Loucy (cell line): ENCODE data around the gene ZNF763.
"Not testable (repeated sequence)": the region's sequence is repeated elsewhere in the genome, so short reads cannot be mapped to it uniquely, and the experiment has no call there.

Source experiments
- H2AFZ ChIP-seq: fragments of 200-600 bp; sonication (generic); 2 replicates; pipeline ENCODE4 v1.6.0; 2016; ENCODE audit warnings: antibody characterized with exemption, mild to moderate bottlenecking, low read length, moderate library complexity
- H3F3A ChIP-seq: fragments of 200-600 bp; 2 replicates; pipeline ENCODE4 v1.6.0; 2016; ENCODE audit warnings: antibody characterized with exemption, low read depth, mild to moderate bottlenecking
- H3K27me3 ChIP-seq: fragments of 200-600 bp; sonication (generic); 2 replicates; pipeline ENCODE4 v1.6.1; 2014; ENCODE audit warnings: low read length, mild to moderate bottlenecking; ENCODE audit not compliant: insufficient read depth, poor library complexity, severe bottlenecking
- H3K36me3 ChIP-seq: fragments of 200-600 bp; sonication (generic); 2 replicates; pipeline ENCODE4 v1.6.1; 2016; ENCODE audit warnings: low read length; ENCODE audit not compliant: insufficient read depth
- H3K4me1 ChIP-seq: fragments of 200-600 bp; sonication (generic); 2 replicates; pipeline ENCODE4 v1.5.1; 2014; ENCODE audit warnings: low read length, mild to moderate bottlenecking; ENCODE audit not compliant: insufficient read depth, poor library complexity, severe bottlenecking
- H3K4me2 ChIP-seq: fragments of 200-600 bp; sonication (generic); 2 replicates; pipeline ENCODE4 v1.6.0; 2014; ENCODE audit warnings: antibody characterized with exemption, low read length, low read depth, mild to moderate bottlenecking; ENCODE audit not compliant: poor library complexity, severe bottlenecking
- H3K4me3 ChIP-seq: fragments of 200-600 bp; sonication (generic); 2 replicates; pipeline ENCODE4 v1.5.1; 2014; ENCODE audit warnings: low read length, mild to moderate bottlenecking, mixed read lengths; ENCODE audit not compliant: poor library complexity, severe bottlenecking
- H3K79me2 ChIP-seq: fragments of 200-600 bp; sonication (generic); 2 replicates; pipeline ENCODE4 v1.6.1; 2014; ENCODE audit warnings: low read length; ENCODE audit not compliant: insufficient read depth
- H3K9ac ChIP-seq: fragments of 200-600 bp; sonication (generic); 2 replicates; pipeline ENCODE4 v1.6.0; 2014; ENCODE audit warnings: mild to moderate bottlenecking, low read depth, low read length, moderate library complexity; ENCODE audit not compliant: poor library complexity, severe bottlenecking
- H3K9me2 ChIP-seq: fragments of 200-600 bp; sonication (generic); replicated peaks from 2 replicates; pipeline ENCODE4 v1.6.1; 2016; ENCODE audit warnings: low read depth, low read length, mixed read lengths
- H3K9me3 ChIP-seq: fragments of 200-600 bp; sonication (generic); 2 replicates; pipeline ENCODE4 v1.6.1; 2014; ENCODE audit warnings: mild to moderate bottlenecking, antibody characterized with exemption, low read length, low read depth; ENCODE audit not compliant: insufficient read depth
- H4K20me1 ChIP-seq: fragments of 200-600 bp; sonication (generic); 2 replicates; pipeline ENCODE4 v1.6.0; 2014; ENCODE audit warnings: antibody characterized with exemption, low read length, mild to moderate bottlenecking; ENCODE audit not compliant: insufficient read depth, poor library complexity, severe bottlenecking
- EZH2phosphoT487 ChIP-seq: fragments of 200-600 bp; IDR thresholded peaks from 2 replicates; pipeline ENCODE4 v1.6.1; 2018; ENCODE audit warnings: antibody characterized with exemption, mild to moderate bottlenecking, moderate library complexity, borderline replicate concordance
- TF ChIP-seq, protein P1 (sequence below): fragments of 200-600 bp; sonication (generic); conservative IDR thresholded peaks from 2 replicates; pipeline ENCODE4 v1.5.1; 2014; ENCODE audit warnings: mild to moderate bottlenecking, antibody characterized with exemption, low read length

ZNF763 gene

DNA sequence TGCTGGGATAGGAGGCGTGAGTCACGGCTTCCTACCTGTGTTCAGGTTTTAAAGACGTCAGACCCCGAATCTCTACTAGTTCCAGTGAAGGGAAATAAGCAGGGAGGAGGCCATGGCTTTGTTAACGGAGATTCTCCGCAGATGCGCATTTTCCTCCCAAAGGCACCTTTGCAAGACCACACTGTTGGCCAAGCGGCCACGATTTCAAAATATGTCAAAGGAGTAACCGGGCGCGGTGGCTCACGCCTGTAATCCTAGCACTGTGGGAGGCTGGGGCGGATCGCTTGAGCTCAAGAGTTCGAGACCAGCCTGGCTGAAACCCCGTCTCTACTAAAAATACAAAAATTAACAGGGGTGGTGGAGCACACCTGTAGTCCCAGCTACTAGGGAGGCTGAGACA, 21.9 kb downstream of the ZNF763 start:
- Histone ChIP-seq H3K36me3 (no peaks in the 10 kb centered on the region), H3K4me1 (peaks cover 18% of the 10 kb centered on the region), H3K9me2 (no peaks in the 10 kb centered on the region), H4K20me1 (peaks cover 28% of the 10 kb centered on the region), H3K4me2 (peak overlapping the region; percentile 66), H3K9me3 (no peaks in the 10 kb centered on the region), H3K27me3 (peaks cover 4% of the 10 kb centered on the region), H3K79me2 (peaks cover 34% of the 10 kb centered on the region), H3K9ac (no peak overlapping the region), H3F3A (no peaks in the 10 kb centered on the region; the same call in 1 of the 2 replicates), H2AFZ (no peak overlapping the region; the same call in 1 of the 2 replicates), H3K4me3 (peak overlapping the region; percentile 97)
- TF ChIP-seq, protein P1, sequence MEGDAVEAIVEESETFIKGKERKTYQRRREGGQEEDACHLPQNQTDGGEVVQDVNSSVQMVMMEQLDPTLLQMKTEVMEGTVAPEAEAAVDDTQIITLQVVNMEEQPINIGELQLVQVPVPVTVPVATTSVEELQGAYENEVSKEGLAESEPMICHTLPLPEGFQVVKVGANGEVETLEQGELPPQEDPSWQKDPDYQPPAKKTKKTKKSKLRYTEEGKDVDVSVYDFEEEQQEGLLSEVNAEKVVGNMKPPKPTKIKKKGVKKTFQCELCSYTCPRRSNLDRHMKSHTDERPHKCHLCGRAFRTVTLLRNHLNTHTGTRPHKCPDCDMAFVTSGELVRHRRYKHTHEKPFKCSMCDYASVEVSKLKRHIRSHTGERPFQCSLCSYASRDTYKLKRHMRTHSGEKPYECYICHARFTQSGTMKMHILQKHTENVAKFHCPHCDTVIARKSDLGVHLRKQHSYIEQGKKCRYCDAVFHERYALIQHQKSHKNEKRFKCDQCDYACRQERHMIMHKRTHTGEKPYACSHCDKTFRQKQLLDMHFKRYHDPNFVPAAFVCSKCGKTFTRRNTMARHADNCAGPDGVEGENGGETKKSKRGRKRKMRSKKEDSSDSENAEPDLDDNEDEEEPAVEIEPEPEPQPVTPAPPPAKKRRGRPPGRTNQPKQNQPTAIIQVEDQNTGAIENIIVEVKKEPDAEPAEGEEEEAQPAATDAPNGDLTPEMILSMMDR, result no peak
- no peak for TF ChIP-seq EZH2phosphoT487

DNA sequence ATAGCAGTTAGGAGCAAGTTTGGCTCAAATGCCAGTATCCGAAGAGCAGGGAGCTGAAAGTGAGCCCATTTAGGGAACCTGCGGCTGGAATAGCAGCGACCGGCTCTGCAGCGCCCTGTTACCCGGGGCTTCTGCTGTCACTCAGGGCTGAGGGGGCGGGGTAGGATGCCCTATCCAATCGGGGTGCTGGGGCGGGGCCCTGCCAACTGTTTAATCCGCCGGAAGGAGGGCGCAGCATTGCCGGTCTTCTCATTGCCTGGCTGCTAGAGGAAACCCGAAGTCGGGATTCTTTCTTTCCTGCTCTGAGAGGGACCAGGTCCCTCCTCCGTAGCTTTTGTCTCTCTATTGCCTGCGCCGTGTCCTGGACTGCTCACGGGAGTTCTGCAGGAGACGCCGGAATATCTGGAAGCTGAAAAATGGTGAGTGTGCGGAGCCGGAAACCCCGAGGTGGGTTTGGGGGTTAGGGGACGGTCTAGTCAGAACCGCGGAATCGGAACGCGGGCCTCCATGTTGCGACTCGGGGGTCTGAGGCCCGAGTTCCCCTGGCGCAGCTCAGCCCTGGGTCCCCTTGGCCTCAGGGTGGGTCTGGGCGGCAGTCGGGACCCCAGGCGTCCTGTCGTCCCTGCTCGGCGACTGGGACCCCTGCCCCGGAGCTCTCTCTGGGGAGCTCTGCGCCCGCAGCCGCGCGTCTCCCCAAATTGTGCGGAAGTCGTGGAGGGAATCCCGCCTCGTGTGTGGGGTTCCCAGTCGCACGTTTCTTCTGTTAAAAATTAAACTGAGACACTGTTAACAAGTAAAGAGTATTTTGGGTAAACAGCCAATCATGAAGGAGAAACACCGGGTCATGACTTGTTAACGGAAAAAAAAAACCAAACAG, 22.8 kb downstream of the ZNF763 start:
- Histone ChIP-seq H3K4me1 (peaks cover 25% of the 10 kb centered on the region), H3K4me2 (peak overlapping the region; percentile 66), H3K79me2 (peaks cover 43% of the 10 kb centered on the region), H3K4me3 (peak overlapping the region; percentile 97), H4K20me1 (peaks cover 35% of the 10 kb centered on the region), H3K9ac (peak overlapping the region; percentile 95), H3K36me3 (no peaks in the 10 kb centered on the region), H3K27me3 (peaks cover 4% of the 10 kb centered on the region), H2AFZ (peak overlapping the region; percentile 91), H3K9me3 (no peaks in the 10 kb centered on the region), H3F3A (no peaks in the 10 kb centered on the region; the same call in 1 of the 2 replicates), H3K9me2 (no peaks in the 10 kb centered on the region)
- no peak for TF ChIP-seq EZH2phosphoT487
- TF ChIP-seq, protein P1, result no peak

DNA sequence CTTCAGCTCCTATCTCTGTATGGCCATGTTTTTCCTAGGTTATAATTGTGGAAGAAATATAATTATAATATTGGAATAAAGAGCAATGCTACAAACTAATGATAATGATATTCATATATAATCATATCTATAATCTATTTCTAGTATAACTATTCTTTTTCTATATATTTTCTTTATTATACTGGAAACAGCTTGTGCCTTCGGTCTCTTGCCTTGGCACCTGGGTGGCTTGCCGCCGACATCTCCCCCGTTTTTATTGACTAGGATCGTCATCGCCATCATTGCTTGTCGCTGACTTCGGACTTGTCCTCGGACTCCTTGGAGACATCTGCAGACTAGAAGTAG, 24.2 kb downstream of the ZNF763 start:
- Histone ChIP-seq H3K36me3 (no peaks in the 10 kb centered on the region), H3K4me2 (peak overlapping the region; percentile 66), H3K79me2 (peaks cover 58% of the 10 kb centered on the region), H3K4me3 (peak overlapping the region; percentile 97), H3K27me3 (peaks cover 4% of the 10 kb centered on the region), H4K20me1 (peaks cover 46% of the 10 kb centered on the region), H3K9me3 (no peaks in the 10 kb centered on the region), H2AFZ (no peak overlapping the region), H3K9me2 (no peaks in the 10 kb centered on the region), H3F3A (no peaks in the 10 kb centered on the region; the same call in 1 of the 2 replicates), H3K9ac (peak overlapping the region; percentile 95), H3K4me1 (peaks cover 33% of the 10 kb centered on the region)
- TF ChIP-seq EZH2phosphoT487, result no peak
- TF ChIP-seq, protein P1, result no peak

DNA sequence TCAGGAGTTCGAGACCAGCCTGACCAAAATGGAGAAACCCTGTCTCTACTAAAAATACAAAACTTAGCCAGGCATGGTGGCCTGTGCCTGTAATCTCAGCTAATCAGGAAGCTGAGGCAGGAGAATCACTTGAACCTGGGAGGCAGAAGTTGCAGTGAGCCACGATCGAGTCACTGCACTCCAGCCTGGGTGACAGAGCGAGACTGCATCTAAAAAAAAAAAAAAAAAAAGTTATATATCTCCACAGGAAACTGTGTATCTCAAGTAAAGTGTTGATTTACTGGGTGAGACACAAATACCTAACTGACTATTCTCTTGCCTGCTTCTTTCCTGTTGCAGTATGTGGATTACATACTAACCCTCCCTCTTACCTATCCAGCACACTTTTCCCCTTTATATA, 27.1 kb downstream of the ZNF763 start:
- not testable (repeated sequence) for H3K36me3 ChIP-seq, H3K27me3 ChIP-seq, H3K9me3 ChIP-seq, H3K4me3 ChIP-seq, H3K9ac ChIP-seq, H2AFZ ChIP-seq, H3F3A ChIP-seq, H3K9me2 ChIP-seq
- peaks cover 40% of the 10 kb centered on the region for H3K4me1 ChIP-seq
- peaks cover 52% of the 10 kb centered on the region for H4K20me1 ChIP-seq
- H3K4me2 ChIP-seq, result peak overlapping the region; percentile 66
- peaks cover 83% of the 10 kb centered on the region for H3K79me2 ChIP-seq
